PC-9 (cell line): ENCODE data around the gene MCF2L.
"Not testable (repeated sequence)": the region's sequence is repeated elsewhere in the genome, so short reads cannot be mapped to it uniquely, and the experiment has no call there.

Source experiments
- EZH2 ChIP-seq: fragments of 200-600 bp; sonication (generic); IDR thresholded peaks from 2 replicates; pipeline ENCODE4 v1.8.0; 2017; ENCODE audit warnings: antibody characterized with exemption, low read depth
- TF ChIP-seq, protein P1 (sequence below): fragments of 200-600 bp; sonication (generic); conservative IDR thresholded peaks from 2 replicates; pipeline ENCODE4 v1.6.1; 2017; ENCODE audit warnings: mixed run types, antibody characterized with exemption, mild to moderate bottlenecking, moderate library complexity

- TF ChIP-seq, protein P1, sequence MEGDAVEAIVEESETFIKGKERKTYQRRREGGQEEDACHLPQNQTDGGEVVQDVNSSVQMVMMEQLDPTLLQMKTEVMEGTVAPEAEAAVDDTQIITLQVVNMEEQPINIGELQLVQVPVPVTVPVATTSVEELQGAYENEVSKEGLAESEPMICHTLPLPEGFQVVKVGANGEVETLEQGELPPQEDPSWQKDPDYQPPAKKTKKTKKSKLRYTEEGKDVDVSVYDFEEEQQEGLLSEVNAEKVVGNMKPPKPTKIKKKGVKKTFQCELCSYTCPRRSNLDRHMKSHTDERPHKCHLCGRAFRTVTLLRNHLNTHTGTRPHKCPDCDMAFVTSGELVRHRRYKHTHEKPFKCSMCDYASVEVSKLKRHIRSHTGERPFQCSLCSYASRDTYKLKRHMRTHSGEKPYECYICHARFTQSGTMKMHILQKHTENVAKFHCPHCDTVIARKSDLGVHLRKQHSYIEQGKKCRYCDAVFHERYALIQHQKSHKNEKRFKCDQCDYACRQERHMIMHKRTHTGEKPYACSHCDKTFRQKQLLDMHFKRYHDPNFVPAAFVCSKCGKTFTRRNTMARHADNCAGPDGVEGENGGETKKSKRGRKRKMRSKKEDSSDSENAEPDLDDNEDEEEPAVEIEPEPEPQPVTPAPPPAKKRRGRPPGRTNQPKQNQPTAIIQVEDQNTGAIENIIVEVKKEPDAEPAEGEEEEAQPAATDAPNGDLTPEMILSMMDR: not testable (repeated sequence)
- TF ChIP-seq EZH2: not testable (repeated sequence)
Measured at GRCh38 chr13:113111821-113112220, 142.8 kb downstream of the MCF2L start.
